ENCODE results near the gene LRRC8C.
"Not testable (repeated sequence)": the region's sequence is repeated elsewhere in the genome, so short reads cannot be mapped to it uniquely, and the experiment has no call there.

The LRRC8C gene

GRCh38 chr1:89607586-89608318, 25.2 kb upstream of the LRRC8C start:
- no peak for DNase-seq (ENCODE audit: low read depth in 2 of 3, low spot score in 1 of 3)

GRCh38 chr1:89608319-89608983, 24.5 kb upstream of the LRRC8C start:
- peak in 2 of 3 donors; percentile 63 for DNase-seq (ENCODE audit: low read depth in 2 of 3, low spot score in 1 of 3)

DNA sequence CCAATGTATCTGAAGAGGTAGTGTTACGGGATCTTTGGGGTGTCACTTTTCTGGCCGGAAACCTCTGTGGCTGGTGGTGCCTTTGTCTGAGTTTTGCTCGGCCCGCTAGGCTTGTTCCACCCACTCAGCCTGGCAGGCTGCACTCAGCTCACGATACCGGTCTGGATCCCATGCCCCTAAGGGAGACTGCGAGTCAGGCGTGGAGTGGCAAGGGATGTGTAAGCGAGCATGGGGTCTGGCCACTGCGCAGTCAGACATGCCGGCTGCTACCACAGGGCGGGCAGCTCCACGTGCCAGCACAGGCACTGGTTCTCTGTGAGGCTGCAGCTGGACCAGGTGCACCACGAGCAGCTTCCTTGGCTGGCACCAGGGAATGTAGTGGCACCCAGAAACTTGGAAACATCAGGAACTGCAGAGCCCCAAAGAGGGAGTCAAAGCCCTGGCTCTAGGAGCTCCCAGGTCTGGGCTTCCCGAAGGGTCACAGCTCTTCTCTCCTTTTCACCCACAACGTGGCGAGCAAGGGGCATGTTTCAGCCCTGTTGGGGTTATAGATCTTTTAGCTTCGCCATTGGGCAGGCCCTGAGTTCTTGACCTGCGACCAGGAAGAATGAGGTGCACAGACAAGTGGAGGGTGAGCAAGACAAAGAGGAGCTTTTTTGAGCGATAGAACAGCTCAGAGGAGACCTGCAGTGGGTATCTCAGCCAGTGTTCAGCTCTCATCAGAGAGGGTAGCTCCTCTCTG, 23.8 kb upstream of the LRRC8C start:
- peak; percentile 52 to 63 (median 52) for DNase-seq (ENCODE audit: low read depth in 2 of 3, low spot score in 1 of 3)

DNA sequence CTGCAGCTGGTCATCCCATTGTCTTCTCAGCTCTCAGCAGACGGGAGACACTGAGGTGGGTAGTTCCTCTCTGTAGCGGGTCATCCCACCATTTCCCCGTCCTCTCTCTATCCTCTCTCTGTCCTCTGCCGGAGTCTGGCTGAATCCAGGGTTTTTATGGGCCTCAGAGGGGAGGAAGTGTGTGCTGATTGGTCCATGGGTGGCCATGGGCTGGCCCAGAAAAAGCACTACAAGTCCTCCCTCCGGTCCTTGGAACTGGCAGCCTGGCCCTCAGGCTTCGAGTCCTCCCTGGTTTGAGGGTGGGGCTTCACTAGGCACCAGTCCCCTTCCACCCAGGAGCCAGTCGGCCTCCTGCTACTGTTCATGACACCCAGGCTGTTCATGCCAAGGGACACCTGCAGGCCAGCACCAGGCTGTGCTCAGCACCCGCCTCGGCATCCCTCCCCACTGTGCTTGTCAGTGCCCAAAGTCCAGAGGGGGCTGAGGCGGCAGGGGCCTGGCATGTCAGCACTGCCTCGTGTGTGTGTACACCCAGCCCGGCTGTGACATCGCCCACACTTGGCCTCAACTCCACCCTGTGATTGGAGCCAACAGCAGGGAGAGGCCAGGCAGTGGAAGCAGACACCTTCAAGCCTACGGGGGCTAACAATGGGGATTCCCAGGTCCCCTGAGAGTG, 23.0 kb upstream of the LRRC8C start:
- peak in 2 of 3 donors; percentile 40 to 57 for DNase-seq (ENCODE audit: low read depth in 2 of 3, low spot score in 1 of 3)

DNA sequence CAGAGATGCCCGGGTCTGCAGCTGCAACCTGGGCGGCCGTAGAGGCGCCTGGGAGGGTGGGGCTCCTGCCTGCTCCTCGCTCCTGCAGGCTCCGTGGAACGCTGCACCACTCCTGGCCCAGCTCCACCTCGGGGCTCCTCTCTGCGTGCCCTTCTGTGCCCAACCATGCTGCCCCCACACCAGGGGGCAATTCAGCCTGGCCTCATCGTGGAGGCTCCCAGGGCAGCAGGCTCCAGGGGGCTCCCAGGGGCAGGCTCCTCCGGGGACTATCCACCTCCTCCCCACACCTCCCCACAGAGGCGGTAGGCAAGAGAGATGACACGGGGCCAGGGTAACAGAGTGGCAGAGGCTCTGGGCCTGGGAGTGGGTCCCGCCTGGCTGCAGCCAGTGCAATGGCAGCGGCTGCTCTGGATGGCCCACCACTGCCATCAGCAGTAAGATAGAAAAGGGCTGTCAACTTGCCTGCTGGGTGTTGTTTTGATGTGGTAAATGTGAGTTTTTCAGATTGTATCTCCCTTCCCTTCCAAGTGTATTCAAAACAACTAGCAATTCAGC, 22.4 kb upstream of the LRRC8C start:
- DNase-seq (ENCODE audit: low read depth in 2 of 3, low spot score in 1 of 3) = peak in 1 of 3 donors; percentile 22

DNA sequence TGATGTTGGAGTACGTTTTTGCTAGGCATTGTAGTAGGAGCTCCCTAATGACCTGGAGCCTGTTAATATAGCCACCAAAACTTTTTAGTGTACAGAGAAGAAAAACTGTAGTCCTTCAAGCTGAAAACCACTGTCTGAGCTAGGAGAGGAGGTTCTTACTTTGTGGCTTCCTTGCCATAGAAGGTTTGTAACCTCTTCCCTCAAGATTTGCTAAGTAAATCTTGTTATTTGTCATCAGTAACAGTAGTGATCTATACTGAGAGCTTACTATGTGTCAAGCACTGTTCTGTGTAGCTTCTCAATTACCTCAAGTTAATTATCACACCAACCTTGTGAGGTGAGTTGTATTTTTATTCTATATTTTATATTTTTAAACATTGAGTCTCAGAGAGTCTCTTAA, 21.2 kb upstream of the LRRC8C start:
- DNase-seq (ENCODE audit: low read depth in 2 of 3, low spot score in 1 of 3) = no peak

DNA sequence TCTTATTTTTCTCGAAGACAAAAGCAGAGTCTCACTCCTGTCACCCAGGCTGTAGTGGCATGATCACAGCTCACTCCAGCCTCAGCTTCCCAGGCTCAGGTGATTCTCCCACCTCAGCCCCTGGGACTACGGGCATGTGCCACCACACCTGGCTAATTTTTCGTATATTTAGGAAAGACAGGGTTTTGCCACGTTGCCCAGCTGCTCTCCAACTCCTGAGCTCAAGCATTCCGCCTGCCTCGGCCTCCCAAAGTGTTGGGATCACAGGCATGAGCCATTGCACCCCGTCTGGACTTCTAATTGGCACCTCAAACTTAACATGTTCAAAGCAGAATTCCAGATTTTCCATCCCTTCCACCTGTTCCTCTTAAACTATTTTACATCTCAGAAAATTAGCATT, 19.0 kb upstream of the LRRC8C start:
- DNase-seq (ENCODE audit: low read depth in 2 of 3, low spot score in 1 of 3) = no peak

DNA sequence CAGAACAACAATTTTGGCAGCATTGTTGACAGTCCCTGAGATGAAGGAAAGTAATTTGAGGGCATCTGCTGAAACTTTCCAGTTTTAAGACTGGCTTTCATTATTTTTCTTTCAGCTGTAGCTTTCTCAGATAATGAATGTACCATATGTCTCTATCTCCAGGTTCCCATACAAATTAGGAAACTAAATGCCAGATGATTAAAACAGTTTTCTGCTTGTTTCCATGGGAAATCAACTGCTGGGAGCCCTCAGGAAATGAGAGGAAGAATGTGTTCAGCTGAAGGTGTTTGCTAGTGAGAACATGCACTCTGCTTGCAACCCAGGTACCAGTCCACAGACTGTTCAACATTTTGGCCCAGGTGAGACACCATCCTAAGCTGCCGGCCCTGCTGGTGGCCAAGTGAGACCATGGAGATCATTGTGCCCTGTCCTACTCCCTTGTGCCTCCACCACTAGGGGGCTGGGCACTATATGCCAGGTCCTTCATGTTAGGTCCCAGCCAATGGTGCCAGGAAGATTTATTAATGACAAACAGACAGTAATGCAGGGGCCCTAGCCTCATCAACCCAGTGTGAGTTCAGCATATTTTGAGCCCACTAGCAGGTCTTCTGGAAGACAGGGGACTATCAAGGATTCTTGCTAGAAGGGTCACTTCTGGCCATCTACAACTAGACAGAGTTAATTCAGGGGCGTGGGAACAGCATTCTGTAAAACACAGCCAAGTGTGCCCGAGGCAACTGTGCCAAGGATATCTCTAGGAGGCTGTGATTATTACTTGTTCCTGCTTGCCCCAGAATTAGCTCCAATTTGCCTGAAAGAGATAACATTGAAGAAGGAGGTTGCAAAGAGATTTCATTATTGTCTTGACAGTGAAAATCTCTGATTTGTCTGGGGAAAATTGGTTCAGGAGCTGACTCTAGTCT, 17.0 kb upstream of the LRRC8C start:
- no peak for DNase-seq (ENCODE audit: low read depth in 2 of 3, low spot score in 1 of 3)

GRCh38 chr1:89616844-89617627, 15.9 kb upstream of the LRRC8C start:
- DNase-seq (ENCODE audit: low read depth in 2 of 3, low spot score in 1 of 3) = no peak

GRCh38 chr1:89620664-89621063, 12.3 kb upstream of the LRRC8C start:
- no peak for DNase-seq (ENCODE audit: low read depth in 2 of 3, low spot score in 1 of 3)

DNA sequence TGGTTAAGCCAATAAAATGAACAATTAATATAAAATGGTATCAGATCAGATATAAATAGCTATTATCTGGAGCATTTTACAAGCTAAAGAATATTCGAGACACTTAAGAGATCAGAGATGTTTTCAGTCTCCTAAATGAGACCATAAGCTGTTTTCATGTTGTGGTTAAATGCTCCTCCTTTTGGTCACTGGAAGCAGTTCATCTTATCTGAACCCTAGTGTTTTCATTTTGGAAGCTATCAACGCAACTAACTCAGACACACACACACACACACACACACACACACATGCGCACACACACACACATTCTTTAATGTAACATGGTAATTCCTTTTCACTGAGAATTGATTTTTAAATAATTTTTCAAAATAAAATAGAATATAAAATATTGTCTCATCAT, 10.0 kb upstream of the LRRC8C start:
- DNase-seq (ENCODE audit: low read depth in 2 of 3, low spot score in 1 of 3) = no peak

- no peak for DNase-seq (ENCODE audit: low read depth in 2 of 3, low spot score in 1 of 3)
These were observed 8.6 kb upstream of the LRRC8C start for GRCh38 chr1:89624314-89624713.

DNA sequence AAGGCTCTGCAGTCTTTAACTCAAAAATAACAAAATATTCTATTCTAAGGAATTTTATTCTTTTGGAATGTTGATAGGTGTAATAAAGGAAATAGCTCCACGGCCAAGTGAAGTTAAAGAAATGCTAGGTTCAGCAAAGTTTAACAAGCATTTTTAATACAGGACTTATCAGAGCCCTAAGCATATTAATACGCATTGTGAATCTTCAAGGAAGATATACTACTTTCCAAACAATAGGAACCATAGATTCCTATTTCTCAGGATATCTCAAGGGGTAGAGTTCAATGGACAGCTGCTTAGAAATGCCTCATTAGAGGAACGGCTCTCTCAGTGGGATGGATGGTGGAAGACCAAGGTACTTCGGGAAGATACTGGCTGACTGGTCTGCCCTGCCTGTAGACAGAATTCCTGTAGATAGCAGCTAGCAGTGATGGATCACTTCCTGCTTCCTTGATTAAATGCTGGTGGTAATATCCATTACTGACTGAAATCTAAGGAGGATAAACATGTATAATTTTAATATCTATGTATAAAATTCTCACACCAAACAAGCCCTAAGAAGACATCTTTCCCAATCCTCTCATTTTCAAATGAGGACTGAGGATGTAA, 8.1 kb upstream of the LRRC8C start:
- no peak for DNase-seq (ENCODE audit: low read depth in 2 of 3, low spot score in 1 of 3)

DNA sequence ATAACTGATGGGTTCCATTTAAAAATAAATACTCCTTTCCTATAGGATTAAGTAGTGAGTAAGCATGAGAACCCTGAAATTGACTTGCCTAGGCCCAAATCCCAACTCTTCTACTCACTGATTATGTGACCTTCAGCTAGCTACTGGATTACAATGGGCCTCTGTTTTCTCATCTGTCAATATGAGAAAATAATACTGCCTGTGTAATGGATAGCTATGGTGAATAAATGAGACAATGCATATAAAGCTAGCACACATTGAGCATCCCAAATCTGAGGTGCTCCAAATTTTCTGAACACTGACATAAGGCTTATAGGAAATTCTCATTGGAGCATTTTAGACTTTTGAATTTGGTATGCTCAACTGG, 5.3 kb upstream of the LRRC8C start:
- DNase-seq (ENCODE audit: low read depth in 2 of 3, low spot score in 1 of 3) = no peak

DNA sequence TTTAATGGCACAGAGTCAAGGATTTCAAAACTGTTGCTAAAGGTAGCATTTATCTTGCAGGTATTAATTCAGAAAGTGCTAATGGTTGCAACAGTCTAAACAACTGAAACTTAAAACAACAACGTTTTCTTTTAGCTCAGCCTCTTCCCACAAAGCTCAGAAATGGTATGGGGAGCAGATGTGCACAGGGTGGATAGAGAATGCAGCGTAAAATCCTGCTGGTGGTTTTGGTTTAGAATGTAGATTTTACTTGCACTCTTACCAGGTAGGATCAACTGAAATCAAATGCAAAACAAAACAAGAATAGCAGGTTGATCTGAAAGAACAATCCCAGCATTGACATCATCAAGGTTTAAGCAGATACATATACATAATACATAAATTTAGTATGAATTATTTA, 3.8 kb upstream of the LRRC8C start:
- DNase-seq (ENCODE audit: low read depth in 2 of 3, low spot score in 1 of 3) = no peak

DNA sequence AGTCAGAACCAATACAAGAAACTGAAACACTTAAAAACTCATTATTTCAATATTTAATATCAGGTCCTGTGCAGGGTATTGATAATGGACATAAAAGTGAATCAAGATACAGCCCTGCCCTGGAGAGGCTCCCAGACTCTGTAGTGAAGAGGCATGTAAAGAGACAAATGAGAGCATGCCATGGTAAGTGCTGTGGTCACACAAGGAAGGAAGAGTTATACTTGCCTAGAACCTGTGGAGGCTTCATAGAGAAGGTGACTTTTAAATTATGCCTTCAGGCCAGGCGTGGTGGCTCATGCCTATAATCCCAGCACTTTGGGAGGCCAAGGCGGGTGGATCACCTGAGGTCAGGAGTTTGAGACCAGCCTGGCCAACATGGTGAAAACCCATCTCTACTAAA, 3.3 kb upstream of the LRRC8C start:
- not testable (repeated sequence) for DNase-seq (ENCODE audit: low read depth in 2 of 3, low spot score in 1 of 3)

- no peak for DNase-seq (ENCODE audit: low read depth in 2 of 3, low spot score in 1 of 3)
These were observed 2.9 kb upstream of the LRRC8C start for GRCh38 chr1:89630048-89630447.

GRCh38 chr1:89631816-89632656, 884 bp upstream of the LRRC8C start:
- no peak for DNase-seq (ENCODE audit: low read depth in 2 of 3, low spot score in 1 of 3)
